KOPT-K1 (cell line): Measurements from ENCODE around the gene BOD1.

Source experiments
- H3K27ac ChIP-seq: fragments of 200-600 bp; sonication (generic); 2 replicates; pipeline ENCODE4 v1.5.1; 2016; ENCODE audit warnings: antibody characterized with exemption, mild to moderate bottlenecking, low read depth, low read length; ENCODE audit not compliant: poor library complexity, severe bottlenecking
- H3K36me3 ChIP-seq: fragments of 200-600 bp; sonication (generic); 2 replicates; pipeline ENCODE4 v1.5.1; 2017; ENCODE audit warnings: antibody characterized with exemption, mild to moderate bottlenecking, low read length, moderate library complexity; ENCODE audit not compliant: insufficient read depth
- H3K9me3 ChIP-seq: fragments of 200-600 bp; sonication (generic); 2 replicates; pipeline ENCODE4 v1.5.1; 2017; ENCODE audit warnings: antibody characterized with exemption, low read length, mild to moderate bottlenecking; ENCODE audit not compliant: insufficient read depth, poor library complexity, severe bottlenecking

Gene BOD1

GRCh38 chr5:173627860-173628392 lies 11.5 kb upstream of the BOD1 start:
- Histone ChIP-seq H3K36me3 (no peaks in the 10 kb centered on the region), H3K9me3 (no peaks in the 10 kb centered on the region), H3K27ac (no peak overlapping the region)

GRCh38 chr5:173627271-173627670 lies 10.8 kb upstream of the BOD1 start:
- H3K9me3 ChIP-seq = no peaks in the 10 kb centered on the region
- no peak overlapping the region for H3K27ac ChIP-seq
- H3K36me3 ChIP-seq = no peaks in the 10 kb centered on the region

GRCh38 chr5:173626505-173626820 lies 10.0 kb upstream of the BOD1 start:
- Histone ChIP-seq H3K27ac (no peak overlapping the region), H3K36me3 (no peaks in the 10 kb centered on the region), H3K9me3 (no peaks in the 10 kb centered on the region)

- H3K9me3 ChIP-seq = no peaks in the 10 kb centered on the region
- H3K27ac ChIP-seq = no peak overlapping the region
- no peaks in the 10 kb centered on the region for H3K36me3 ChIP-seq
Observed at GRCh38 chr5:173625673-173626504, 9.4 kb upstream of the BOD1 start.

- Histone ChIP-seq H3K9me3 (no peaks in the 10 kb centered on the region), H3K27ac (no peak overlapping the region), H3K36me3 (no peaks in the 10 kb centered on the region)
Observed at GRCh38 chr5:173625261-173625660, 8.8 kb upstream of the BOD1 start.

- no peak overlapping the region for H3K27ac ChIP-seq
- no peaks in the 10 kb centered on the region for H3K9me3 ChIP-seq
- no peaks in the 10 kb centered on the region for H3K36me3 ChIP-seq
Observed at GRCh38 chr5:173624282-173624681, 7.8 kb upstream of the BOD1 start.

- no peak overlapping the region for H3K27ac ChIP-seq
- no peaks in the 10 kb centered on the region for H3K9me3 ChIP-seq
- no peaks in the 10 kb centered on the region for H3K36me3 ChIP-seq
Observed at GRCh38 chr5:173623789-173624188, 7.3 kb upstream of the BOD1 start.

GRCh38 chr5:173623296-173623771 lies 6.9 kb upstream of the BOD1 start:
- Histone ChIP-seq H3K9me3 (no peaks in the 10 kb centered on the region), H3K27ac (no peak overlapping the region), H3K36me3 (no peaks in the 10 kb centered on the region)

- Histone ChIP-seq H3K27ac (no peak overlapping the region), H3K9me3 (no peaks in the 10 kb centered on the region), H3K36me3 (no peaks in the 10 kb centered on the region)
Observed at GRCh38 chr5:173622183-173623047, 6.0 kb upstream of the BOD1 start.

- Histone ChIP-seq H3K9me3 (no peaks in the 10 kb centered on the region), H3K27ac (no peak overlapping the region), H3K36me3 (no peaks in the 10 kb centered on the region)
Observed at GRCh38 chr5:173620784-173621183, 4.3 kb upstream of the BOD1 start.

GRCh38 chr5:173618927-173619519 lies 2.6 kb upstream of the BOD1 start:
- Histone ChIP-seq H3K27ac (no peak overlapping the region), H3K9me3 (no peaks in the 10 kb centered on the region), H3K36me3 (peaks cover 2% of the 10 kb centered on the region)

GRCh38 chr5:173615884-173616576 lies 420 bp downstream of the BOD1 start:
- H3K9me3 ChIP-seq = no peaks in the 10 kb centered on the region
- H3K36me3 ChIP-seq = peaks cover 32% of the 10 kb centered on the region
- peak overlapping the region; percentile 67 for H3K27ac ChIP-seq

- H3K36me3 ChIP-seq = peaks cover 47% of the 10 kb centered on the region
- no peaks in the 10 kb centered on the region for H3K9me3 ChIP-seq
- no peak overlapping the region for H3K27ac ChIP-seq
Observed at GRCh38 chr5:173614591-173614990, 1.9 kb downstream of the BOD1 start.

GRCh38 chr5:173613433-173614159 lies 2.9 kb downstream of the BOD1 start:
- Histone ChIP-seq H3K27ac (no peak overlapping the region), H3K36me3 (peaks cover 57% of the 10 kb centered on the region), H3K9me3 (no peaks in the 10 kb centered on the region)
